ENCODE results near the gene PHACTR1. TPM values are rescaled to one million over a fixed set of nuclear protein-coding genes. Genes with fewer than 3 reads are reported as not detected.

PHACTR1 gene
- total RNA-seq, 1 donor from 2014 or later: 8.5 TPM

DNA sequence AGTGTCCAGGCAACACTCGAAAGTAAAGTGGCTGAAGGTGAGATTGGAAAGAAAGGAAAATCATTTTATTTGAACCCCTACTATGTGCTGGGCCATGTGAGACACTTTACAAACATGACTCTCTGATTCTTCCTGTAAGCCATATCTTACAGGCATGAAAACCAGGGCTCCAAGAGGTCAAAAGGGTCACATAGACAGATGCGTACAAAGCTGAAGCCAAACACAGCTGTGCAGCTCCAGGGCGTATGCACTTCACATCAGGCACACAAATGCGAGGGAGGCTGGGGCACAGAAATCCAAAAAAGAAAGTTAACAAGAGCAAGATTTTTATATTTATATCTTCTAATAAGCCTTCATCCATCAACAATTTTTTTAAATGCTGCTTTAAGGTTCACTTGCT, 176.5 kb downstream of the PHACTR1 start:
- no peak overlapping the region for H2AFZ ChIP-seq (ENCODE audit: low read depth, low read length)
- peaks cover 2% of the 10 kb centered on the region for H3K4me1 ChIP-seq (ENCODE audit: insufficient read depth, low read length)
- FAIRE-seq: no peak
- no peak overlapping the region for H3K27ac ChIP-seq (ENCODE audit: low read depth, low read length)
- no peaks in the 10 kb centered on the region for H3K36me3 ChIP-seq (ENCODE audit: insufficient read depth, low read length)
- H3K27me3 Mint-ChIP-seq (ENCODE audit: low read depth, unreplicated experiment): peaks cover 9% of the 10 kb centered on the region
- H3K27me3 ChIP-seq (ENCODE audit: insufficient read depth, low read length): peaks cover 4% of the 10 kb centered on the region
- no peaks in the 10 kb centered on the region for H3K36me3 Mint-ChIP-seq (ENCODE audit: low read depth, unreplicated experiment)
- no peaks in the 10 kb centered on the region for H4K20me1 ChIP-seq (ENCODE audit: insufficient read depth, low read length)
- H3K9ac ChIP-seq (ENCODE audit: low read length): no peak overlapping the region
- no peak overlapping the region for H3K4me3 Mint-ChIP-seq (ENCODE audit: unreplicated experiment)
- H3K9me3 ChIP-seq (ENCODE audit: insufficient read depth, low read depth, low read length): no peaks in the 10 kb centered on the region
- no peak overlapping the region for H3K27ac Mint-ChIP-seq (ENCODE audit: unreplicated experiment)
- no peak overlapping the region for H3K4me3 ChIP-seq (ENCODE audit: insufficient read depth, low read depth, low read length)
- H3K9me3 Mint-ChIP-seq (ENCODE audit: unreplicated experiment): peaks cover 12% of the 10 kb centered on the region
- no peak for DNase-seq (ENCODE audit: low read depth)
- H3K4me2 ChIP-seq (ENCODE audit: low read length): no peak overlapping the region
- no peak for TF ChIP-seq EZH2 (IDR thresholded peaks at IDR 0.05; ENCODE audit: insufficient read depth, low read length)
- TF ChIP-seq, protein P1, sequence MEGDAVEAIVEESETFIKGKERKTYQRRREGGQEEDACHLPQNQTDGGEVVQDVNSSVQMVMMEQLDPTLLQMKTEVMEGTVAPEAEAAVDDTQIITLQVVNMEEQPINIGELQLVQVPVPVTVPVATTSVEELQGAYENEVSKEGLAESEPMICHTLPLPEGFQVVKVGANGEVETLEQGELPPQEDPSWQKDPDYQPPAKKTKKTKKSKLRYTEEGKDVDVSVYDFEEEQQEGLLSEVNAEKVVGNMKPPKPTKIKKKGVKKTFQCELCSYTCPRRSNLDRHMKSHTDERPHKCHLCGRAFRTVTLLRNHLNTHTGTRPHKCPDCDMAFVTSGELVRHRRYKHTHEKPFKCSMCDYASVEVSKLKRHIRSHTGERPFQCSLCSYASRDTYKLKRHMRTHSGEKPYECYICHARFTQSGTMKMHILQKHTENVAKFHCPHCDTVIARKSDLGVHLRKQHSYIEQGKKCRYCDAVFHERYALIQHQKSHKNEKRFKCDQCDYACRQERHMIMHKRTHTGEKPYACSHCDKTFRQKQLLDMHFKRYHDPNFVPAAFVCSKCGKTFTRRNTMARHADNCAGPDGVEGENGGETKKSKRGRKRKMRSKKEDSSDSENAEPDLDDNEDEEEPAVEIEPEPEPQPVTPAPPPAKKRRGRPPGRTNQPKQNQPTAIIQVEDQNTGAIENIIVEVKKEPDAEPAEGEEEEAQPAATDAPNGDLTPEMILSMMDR (IDR thresholded peaks at IDR 0.05; ENCODE audit: insufficient read depth, low read depth, low read length): no peak
- H3K79me2 ChIP-seq (ENCODE audit: insufficient read depth, low read length): no peaks in the 10 kb centered on the region
- peaks cover 3% of the 10 kb centered on the region for H3K4me1 Mint-ChIP-seq (ENCODE audit: low read depth, unreplicated experiment)

DNA sequence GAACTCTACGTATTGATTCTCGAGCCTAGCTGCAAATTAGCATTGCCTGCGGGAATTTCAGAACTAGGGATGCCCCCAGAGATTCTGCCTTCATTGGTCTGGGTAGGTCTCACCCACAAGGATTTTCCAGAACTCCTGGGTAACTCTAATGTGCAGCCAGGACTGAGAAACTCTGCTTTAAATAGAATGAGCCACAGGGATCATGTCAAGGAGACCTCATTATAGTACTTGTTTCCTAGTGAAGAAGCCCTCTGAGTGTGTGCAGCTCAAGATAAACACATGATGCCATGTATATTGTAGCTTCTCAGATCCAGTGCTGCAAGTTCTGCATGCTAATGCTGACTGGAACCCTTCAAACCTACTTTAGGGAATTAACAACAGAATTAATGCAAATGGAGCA, 179.2 kb downstream of the PHACTR1 start:
- Mint-ChIP-seq H3K4me1 (ENCODE audit: low read depth, unreplicated experiment) (peaks cover 3% of the 10 kb centered on the region), H3K9me3 (ENCODE audit: unreplicated experiment) (peaks cover 8% of the 10 kb centered on the region), H3K36me3 (ENCODE audit: low read depth, unreplicated experiment) (no peaks in the 10 kb centered on the region), H3K4me3 (ENCODE audit: unreplicated experiment) (no peak overlapping the region), H3K27me3 (ENCODE audit: low read depth, unreplicated experiment) (peaks cover 16% of the 10 kb centered on the region), H3K27ac (ENCODE audit: unreplicated experiment) (no peak overlapping the region)
- Histone ChIP-seq H3K27ac (ENCODE audit: low read depth, low read length) (no peak overlapping the region), H3K9ac (ENCODE audit: low read length) (no peak overlapping the region), H3K79me2 (ENCODE audit: insufficient read depth, low read length) (no peaks in the 10 kb centered on the region), H4K20me1 (ENCODE audit: insufficient read depth, low read length) (no peaks in the 10 kb centered on the region), H3K4me1 (ENCODE audit: insufficient read depth, low read length) (peaks cover 2% of the 10 kb centered on the region), H3K4me3 (ENCODE audit: insufficient read depth, low read depth, low read length) (no peak overlapping the region), H3K9me3 (ENCODE audit: insufficient read depth, low read depth, low read length) (no peaks in the 10 kb centered on the region), H2AFZ (ENCODE audit: low read depth, low read length) (no peak overlapping the region), H3K36me3 (ENCODE audit: insufficient read depth, low read length) (no peaks in the 10 kb centered on the region), H3K4me2 (ENCODE audit: low read length) (no peak overlapping the region), H3K27me3 (ENCODE audit: insufficient read depth, low read length) (peaks cover 4% of the 10 kb centered on the region)
- TF ChIP-seq, protein P1 (IDR thresholded peaks at IDR 0.05; ENCODE audit: insufficient read depth, low read depth, low read length): no peak
- no peak for TF ChIP-seq EZH2 (IDR thresholded peaks at IDR 0.05; ENCODE audit: insufficient read depth, low read length)
- no peak for FAIRE-seq
- DNase-seq (ENCODE audit: low read depth): no peak

DNA sequence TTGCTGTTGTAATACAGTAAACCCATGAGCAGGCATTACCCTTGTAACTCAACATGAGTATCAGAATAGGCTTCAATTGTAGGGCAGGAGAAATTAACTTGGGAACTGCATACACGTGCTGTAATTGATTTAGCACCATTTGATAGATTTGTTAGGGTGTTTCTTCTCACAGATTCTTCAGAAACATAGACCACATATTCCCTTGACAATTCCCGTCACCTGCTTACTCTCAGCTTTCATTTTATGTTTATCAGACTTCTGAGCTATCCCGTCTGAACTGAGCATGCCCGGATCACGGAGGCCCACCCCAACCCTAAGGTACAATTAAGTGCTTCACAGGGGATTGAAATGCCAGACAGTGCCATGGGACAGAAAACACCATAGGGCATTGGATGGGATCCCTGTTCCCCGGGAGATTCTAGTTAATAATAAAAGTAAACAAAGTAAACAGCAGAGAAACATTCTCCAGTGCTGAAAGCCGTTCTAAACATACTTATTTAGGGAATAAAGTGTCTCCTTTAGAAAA, 179.7 kb downstream of the PHACTR1 start:
- peaks cover 4% of the 10 kb centered on the region for H3K9me3 Mint-ChIP-seq (ENCODE audit: unreplicated experiment)
- H3K4me3 ChIP-seq (ENCODE audit: insufficient read depth, low read depth, low read length): no peak overlapping the region

More for the DNA sequence above, 179.7 kb downstream of the PHACTR1 start:
- H3K36me3 Mint-ChIP-seq (ENCODE audit: low read depth, unreplicated experiment): no peaks in the 10 kb centered on the region
- no peak overlapping the region for H3K9ac ChIP-seq (ENCODE audit: low read length)
- H3K27me3 Mint-ChIP-seq (ENCODE audit: low read depth, unreplicated experiment): peaks cover 16% of the 10 kb centered on the region
- H3K4me1 Mint-ChIP-seq (ENCODE audit: low read depth, unreplicated experiment): peaks cover 3% of the 10 kb centered on the region
- no peaks in the 10 kb centered on the region for H3K36me3 ChIP-seq (ENCODE audit: insufficient read depth, low read length)
- DNase-seq (ENCODE audit: low read depth) (no peak), FAIRE-seq (no peak)
- H4K20me1 ChIP-seq (ENCODE audit: insufficient read depth, low read length): no peaks in the 10 kb centered on the region
- no peaks in the 10 kb centered on the region for H3K9me3 ChIP-seq (ENCODE audit: insufficient read depth, low read depth, low read length)
- H3K4me1 ChIP-seq (ENCODE audit: insufficient read depth, low read length): peaks cover 2% of the 10 kb centered on the region
- peaks cover 4% of the 10 kb centered on the region for H3K27me3 ChIP-seq (ENCODE audit: insufficient read depth, low read length)
- H3K4me2 ChIP-seq (ENCODE audit: low read length): no peak overlapping the region
- H3K27ac ChIP-seq (ENCODE audit: low read depth, low read length): no peak overlapping the region
- H3K27ac Mint-ChIP-seq (ENCODE audit: unreplicated experiment): no peak overlapping the region
- no peak overlapping the region for H2AFZ ChIP-seq (ENCODE audit: low read depth, low read length)
- H3K79me2 ChIP-seq (ENCODE audit: insufficient read depth, low read length): no peaks in the 10 kb centered on the region
- H3K4me3 Mint-ChIP-seq (ENCODE audit: unreplicated experiment): no peak overlapping the region
- TF ChIP-seq EZH2 (IDR thresholded peaks at IDR 0.05; ENCODE audit: insufficient read depth, low read length): no peak
- TF ChIP-seq, protein P1 (IDR thresholded peaks at IDR 0.05; ENCODE audit: insufficient read depth, low read depth, low read length): no peak

Data from astrocyte (in vitro differentiated cells and primary cell).